Naive B cell (primary cell): ENCODE results near the gene PREX1. TPM values are rescaled to one million over a fixed set of nuclear protein-coding genes. Genes with fewer than 3 reads are reported as not detected.
A peak's percentile ranks its signal among the peaks of the same experiment; 100 is the strongest.

Experiments used
- ATAC-seq, 2 donors: fragments of 150-1000 bp; cut with Tn5 transposase; 2 replicates each; pipeline ENCODE4 v1.10.0; 2021; ENCODE audit warnings: low read depth in 2 of 2, mild to moderate bottlenecking in 2 of 2, moderate library complexity in 2 of 2
- DNase-seq: peaks from one replicate; pipeline ENCODE4 v3.0.0; 2022
- H3K27ac Mint-ChIP-seq, 6 donors: one replicate each; pipeline ENCODE4 v1.8.0; 2020 to 2022; ENCODE audit warnings: mild to moderate bottlenecking in 6 of 6, mixed read lengths in 6 of 6, moderate library complexity in 5 of 6, inconsistent platforms in 2 of 6
- H3K27me3 Mint-ChIP-seq, 3 donors: one replicate each; pipeline ENCODE4 v1.8.0; 2021 to 2022; ENCODE audit warnings: mixed read lengths in 3 of 3, mild to moderate bottlenecking in 1 of 3
- H3K36me3 Mint-ChIP-seq, 2 donors: one replicate each; pipeline ENCODE4 v1.8.0; 2020 to 2022; ENCODE audit warnings: mixed read lengths in 2 of 2, inconsistent platforms in 1 of 2, mild to moderate bottlenecking in 1 of 2
- H3K4me1 Mint-ChIP-seq, 3 donors: one replicate each; pipeline ENCODE4 v1.8.0; 2020 to 2022; ENCODE audit warnings: mixed read lengths in 3 of 3, inconsistent platforms in 1 of 3, mild to moderate bottlenecking in 1 of 3, moderate library complexity in 1 of 3
- H3K4me3 Mint-ChIP-seq, 8 donors: one replicate each; pipeline ENCODE4 v1.8.0; 2020 to 2022; ENCODE audit warnings: mild to moderate bottlenecking in 8 of 8, mixed read lengths in 8 of 8, moderate library complexity in 8 of 8, inconsistent platforms in 2 of 8
- H3K9me3 Mint-ChIP-seq, 7 donors: one replicate each; pipeline ENCODE4 v1.8.0; 2020 to 2022; ENCODE audit warnings: mixed read lengths in 7 of 7, mild to moderate bottlenecking in 5 of 7, inconsistent platforms in 2 of 7, moderate library complexity in 1 of 7
- polyA plus RNA-seq, 6 donors: library from polyadenylated mRNA; unstranded; fragments of 300-500 nt; fragmentation: Illumina TruSeq; gene quantifications; one replicate each; pipeline ENCODE4 v1.2.3, GENCODE V29; 2021; ENCODE audit warnings: low read depth in 6 of 6

PREX1 gene
- polyA plus RNA-seq, 6 donors from 2014 or later = 13.3 to 37.5 (median 17.1) TPM

DNA sequence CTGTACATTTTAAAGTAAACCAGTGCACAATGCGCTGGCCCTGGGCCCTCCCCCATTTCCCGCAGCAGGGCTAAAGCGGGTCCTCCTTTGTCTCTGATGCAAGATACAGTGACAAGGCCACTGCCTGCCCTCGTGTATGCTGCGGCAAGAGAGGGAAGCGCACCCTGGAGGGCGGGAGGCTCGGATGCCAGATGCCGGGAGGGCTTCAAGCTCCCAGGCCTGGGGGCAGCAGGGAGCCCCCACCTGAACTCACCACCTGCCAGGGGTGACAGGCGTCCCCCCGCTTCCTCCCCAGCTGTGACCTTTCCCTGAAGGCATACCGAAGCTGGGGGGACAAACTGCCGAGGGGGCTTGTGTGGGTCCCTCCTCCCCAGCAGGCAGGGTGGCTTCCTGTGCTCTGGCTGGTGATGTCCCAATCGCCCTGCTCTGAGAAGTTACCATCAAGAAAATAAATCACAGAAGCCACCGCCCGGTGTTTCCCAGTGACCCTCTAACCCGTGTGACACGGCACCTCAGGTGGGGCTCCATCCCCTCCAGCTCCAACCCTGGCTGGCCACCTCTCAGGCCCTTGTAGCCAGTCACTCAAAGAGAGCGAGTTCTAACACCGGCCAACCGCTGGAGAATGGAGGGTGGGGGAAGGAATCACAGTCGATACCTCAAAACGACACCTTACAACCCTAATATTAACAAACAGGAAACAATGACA is 203.3 kb downstream of the PREX1 start:
- Mint-ChIP-seq H3K9me3 (no peaks in the 10 kb centered on the region), H3K4me1 (peaks cover 6 to 14% (median 9%) of the 10 kb centered on the region in 3 donors), H3K36me3 (peaks cover 3 to 22% of the 10 kb centered on the region in 2 donors), H3K27me3 (peaks cover 0 to 11% (median 0%) of the 10 kb centered on the region in 3 donors), H3K4me3 (no peak overlapping the region), H3K27ac (peak overlapping the region in 2 of 6 donors; percentile 36 to 74)
- DNase-seq (no peak), ATAC-seq (no peak)

DNA sequence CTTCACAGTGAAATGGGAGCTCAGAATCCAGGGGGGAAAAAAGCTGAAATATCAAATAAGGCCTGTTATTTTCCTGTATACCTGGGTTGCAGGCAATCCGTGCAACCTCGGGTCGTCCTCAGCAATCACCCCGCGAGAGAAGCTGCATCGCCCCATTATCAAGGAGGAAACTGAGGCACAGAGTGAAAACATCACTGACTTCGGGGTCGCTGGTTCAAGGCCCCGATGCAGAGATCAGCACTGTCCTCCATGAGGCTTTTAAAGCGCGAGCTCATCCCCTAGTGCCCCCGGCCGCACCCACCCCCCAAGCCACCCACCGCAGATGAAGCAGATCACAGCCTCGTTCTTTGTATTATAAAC is 203.9 kb downstream of the PREX1 start:
- H3K27me3 Mint-ChIP-seq = peaks cover 0 to 13% (median 0%) of the 10 kb centered on the region in 3 donors
- peaks cover 6 to 14% (median 9%) of the 10 kb centered on the region in 3 donors for H3K4me1 Mint-ChIP-seq
- H3K27ac Mint-ChIP-seq = no peak overlapping the region
- H3K9me3 Mint-ChIP-seq = no peaks in the 10 kb centered on the region
- no peak for ATAC-seq
- no peak for DNase-seq
- H3K4me3 Mint-ChIP-seq = no peak overlapping the region
- peaks cover 0 to 20% of the 10 kb centered on the region in 2 donors for H3K36me3 Mint-ChIP-seq

DNA sequence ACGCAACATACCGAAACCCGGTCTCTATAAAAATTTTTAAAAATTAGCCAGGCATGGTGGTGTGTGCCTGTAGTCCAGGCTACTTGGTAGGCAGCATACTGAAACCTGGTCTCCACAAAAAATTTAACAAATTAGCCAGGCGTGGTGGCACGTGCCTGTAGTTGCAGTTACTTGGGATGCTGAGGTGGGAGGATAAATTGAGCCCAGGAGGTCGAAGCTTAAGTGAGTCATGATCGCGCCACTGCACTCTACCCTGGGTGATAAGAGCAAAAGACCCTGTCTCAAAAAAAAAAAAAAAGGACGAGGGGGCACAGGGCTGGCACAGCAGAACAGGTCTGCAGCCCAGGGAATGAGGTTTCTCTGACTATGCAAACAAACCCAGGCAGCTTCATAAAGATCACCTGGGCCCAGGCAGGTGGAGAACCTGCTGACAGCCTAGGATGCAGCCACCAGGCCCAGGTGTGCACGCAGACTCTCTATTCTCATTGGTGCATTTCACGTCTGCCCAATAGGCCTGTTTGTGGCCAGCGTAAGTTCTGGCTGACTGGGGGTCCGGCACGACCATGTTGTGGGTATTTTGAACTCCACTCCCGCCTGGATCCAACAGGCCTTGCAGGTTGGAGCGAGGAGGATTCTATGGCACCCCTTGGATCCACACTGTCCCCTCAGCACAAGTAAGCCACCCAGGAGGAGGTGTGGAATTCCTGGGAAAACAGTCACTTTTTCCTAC is 204.5 kb downstream of the PREX1 start:
- peaks cover 6 to 14% (median 9%) of the 10 kb centered on the region in 3 donors for H3K4me1 Mint-ChIP-seq
- no peaks in the 10 kb centered on the region for H3K9me3 Mint-ChIP-seq
- no peak for ATAC-seq
- peaks cover 0 to 15% of the 10 kb centered on the region in 2 donors for H3K36me3 Mint-ChIP-seq
- peak overlapping the region in 1 of 6 donors; percentile 79 for H3K27ac Mint-ChIP-seq
- H3K27me3 Mint-ChIP-seq = peaks cover 0 to 13% (median 0%) of the 10 kb centered on the region in 3 donors
- H3K4me3 Mint-ChIP-seq = no peak overlapping the region
- no peak for DNase-seq

DNA sequence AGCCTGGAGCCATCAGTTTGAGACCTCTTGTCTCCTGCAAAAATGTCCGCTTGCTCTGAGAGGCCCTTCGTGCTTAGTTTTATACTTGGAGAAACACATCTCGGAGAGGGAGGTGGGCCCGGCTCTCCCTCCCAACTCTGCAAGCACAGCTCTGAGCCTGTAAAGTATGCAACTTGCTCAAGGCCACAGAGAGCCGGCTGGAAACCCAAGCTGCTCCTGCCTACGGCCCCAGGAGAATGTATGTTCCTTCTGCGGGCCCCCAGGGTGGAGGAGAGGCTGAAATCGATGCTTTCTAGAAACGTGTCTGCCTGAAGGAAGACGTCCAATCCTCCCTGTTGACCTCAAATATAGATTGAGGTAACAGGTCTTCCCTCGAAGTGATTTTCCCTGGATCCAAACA is 205.4 kb downstream of the PREX1 start:
- DNase-seq (no peak), ATAC-seq (no peak)
- H3K9me3 Mint-ChIP-seq = no peaks in the 10 kb centered on the region
- peaks cover 6 to 14% (median 9%) of the 10 kb centered on the region in 3 donors for H3K4me1 Mint-ChIP-seq
- H3K4me3 Mint-ChIP-seq = no peak overlapping the region
- peaks cover 0 to 13% (median 0%) of the 10 kb centered on the region in 3 donors for H3K27me3 Mint-ChIP-seq
- H3K36me3 Mint-ChIP-seq = peaks cover 0 to 12% of the 10 kb centered on the region in 2 donors
- peak overlapping the region in 4 of 6 donors; percentile 16 to 87 (median 82) for H3K27ac Mint-ChIP-seq

DNA sequence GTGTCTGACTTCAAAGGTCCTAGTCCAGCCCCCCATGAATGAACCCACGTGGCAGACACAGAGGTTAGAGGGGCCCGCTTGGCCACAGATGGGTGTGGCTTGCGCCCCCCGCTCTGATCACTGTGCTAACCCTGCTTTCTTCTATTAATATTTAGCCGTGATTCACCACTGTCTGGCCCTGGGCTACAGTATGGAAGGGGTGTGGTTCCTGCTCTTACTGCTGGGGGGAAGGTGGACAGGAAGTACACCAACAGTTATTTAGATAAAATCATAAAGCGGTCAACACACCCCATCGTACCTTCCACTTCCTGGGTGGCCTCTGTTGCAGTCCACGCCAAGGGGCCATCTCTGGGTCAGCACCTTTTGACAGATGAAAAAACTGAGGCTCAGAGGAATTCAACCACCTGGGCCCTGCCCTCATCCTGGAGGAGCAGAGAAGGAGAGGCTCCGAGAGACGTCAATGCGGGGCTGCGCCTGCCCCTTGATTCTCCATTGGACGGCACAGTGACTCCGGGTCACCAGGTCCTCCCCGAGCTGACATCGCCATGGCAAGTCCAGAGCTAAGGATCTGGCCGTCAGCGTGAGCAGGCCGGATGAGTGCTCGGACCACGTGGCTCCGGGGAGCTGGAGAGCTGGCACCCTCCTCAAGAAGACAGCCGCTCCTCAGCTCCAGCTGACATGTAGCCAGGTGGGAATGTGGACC is 206.3 kb downstream of the PREX1 start:
- no peaks in the 10 kb centered on the region for H3K9me3 Mint-ChIP-seq
- DNase-seq (no peak), ATAC-seq (no peak)
- peaks cover 6 to 11% (median 9%) of the 10 kb centered on the region in 3 donors for H3K4me1 Mint-ChIP-seq
- peak overlapping the region in 1 of 8 donors; percentile 15 for H3K4me3 Mint-ChIP-seq
- peaks cover 0 to 3% of the 10 kb centered on the region in 2 donors for H3K36me3 Mint-ChIP-seq
- peaks cover 0 to 13% (median 0%) of the 10 kb centered on the region in 3 donors for H3K27me3 Mint-ChIP-seq
- H3K27ac Mint-ChIP-seq = peak overlapping the region in 4 of 6 donors; percentile 16 to 88 (median 83)

DNA sequence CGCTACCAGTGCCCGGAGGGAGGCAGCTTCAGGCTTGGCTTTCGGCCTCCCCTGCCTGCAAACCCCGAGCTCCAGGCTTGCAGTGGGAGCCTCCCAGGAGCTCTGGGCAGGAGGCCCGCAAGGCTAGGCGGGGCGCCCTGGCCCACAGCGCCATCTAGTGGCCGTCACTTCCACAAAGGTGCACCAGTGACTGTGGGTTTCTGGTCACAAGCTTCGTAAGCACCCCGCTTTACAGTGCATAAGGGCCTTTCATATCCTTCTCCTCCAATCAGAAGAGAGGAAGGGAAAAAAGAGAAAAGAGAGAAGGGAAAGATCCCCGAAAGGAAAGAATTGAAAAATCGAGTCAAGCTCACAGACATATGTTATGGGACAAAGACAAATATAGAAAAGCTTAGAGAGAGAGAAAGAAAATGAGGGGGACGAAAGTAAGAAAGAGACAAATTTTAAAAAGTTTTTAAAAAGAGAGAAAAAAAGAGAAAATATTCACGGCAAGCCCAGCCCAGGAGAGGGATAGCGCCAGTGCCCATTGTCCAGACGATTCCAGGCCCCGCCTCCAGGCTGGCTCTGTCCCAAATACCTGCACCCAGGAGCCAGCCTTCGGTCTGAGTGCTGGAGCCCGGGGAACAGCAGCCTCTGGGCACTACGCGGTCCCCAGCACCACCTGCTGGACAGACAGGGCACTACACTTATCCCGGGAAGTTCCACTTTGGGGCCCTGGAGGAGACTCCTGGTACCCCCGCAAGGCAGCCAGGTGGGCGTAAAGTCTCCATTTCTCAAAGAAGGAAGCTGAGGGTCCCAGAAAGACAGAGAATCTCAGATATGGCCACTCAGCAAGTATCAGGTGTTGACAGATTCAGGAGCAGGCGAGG is 207.1 kb downstream of the PREX1 start:
- peaks cover 6 to 10% (median 9%) of the 10 kb centered on the region in 3 donors for H3K4me1 Mint-ChIP-seq
- H3K27me3 Mint-ChIP-seq = peaks cover 0 to 13% (median 0%) of the 10 kb centered on the region in 3 donors
- DNase-seq = peak; percentile 64
- no peaks in the 10 kb centered on the region for H3K36me3 Mint-ChIP-seq
- ATAC-seq = peak; percentile 87
- H3K9me3 Mint-ChIP-seq = no peaks in the 10 kb centered on the region
- peak overlapping the region in 3 of 6 donors; percentile 14 to 83 (median 76) for H3K27ac Mint-ChIP-seq
- peak overlapping the region in 7 of 8 donors; percentile 1 to 74 (median 59) for H3K4me3 Mint-ChIP-seq

DNA sequence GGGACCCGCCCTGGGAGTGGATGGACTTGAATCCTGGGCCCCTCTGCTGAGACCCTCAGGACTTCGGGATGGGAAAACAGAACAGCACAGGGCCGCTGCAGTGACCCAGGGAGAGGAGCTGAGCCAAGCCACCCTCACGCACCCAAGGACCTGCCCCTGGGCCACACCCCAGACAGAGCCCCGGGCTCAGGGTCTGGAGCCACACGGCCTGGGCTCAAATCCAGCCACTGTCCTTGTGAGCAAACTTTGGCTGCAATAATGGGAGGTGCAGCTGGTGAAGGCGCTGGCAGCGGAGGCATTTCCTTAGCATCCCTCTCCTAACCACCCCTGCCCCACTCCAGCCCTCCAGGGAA is 207.7 kb downstream of the PREX1 start:
- ATAC-seq (no peak), DNase-seq (no peak)
- H3K36me3 Mint-ChIP-seq = no peaks in the 10 kb centered on the region
- H3K27me3 Mint-ChIP-seq = peaks cover 0 to 13% (median 0%) of the 10 kb centered on the region in 3 donors
- peaks cover 6 to 10% (median 9%) of the 10 kb centered on the region in 3 donors for H3K4me1 Mint-ChIP-seq
- peak overlapping the region in 1 of 6 donors; percentile 14 for H3K27ac Mint-ChIP-seq
- no peaks in the 10 kb centered on the region for H3K9me3 Mint-ChIP-seq
- H3K4me3 Mint-ChIP-seq = no peak overlapping the region

DNA sequence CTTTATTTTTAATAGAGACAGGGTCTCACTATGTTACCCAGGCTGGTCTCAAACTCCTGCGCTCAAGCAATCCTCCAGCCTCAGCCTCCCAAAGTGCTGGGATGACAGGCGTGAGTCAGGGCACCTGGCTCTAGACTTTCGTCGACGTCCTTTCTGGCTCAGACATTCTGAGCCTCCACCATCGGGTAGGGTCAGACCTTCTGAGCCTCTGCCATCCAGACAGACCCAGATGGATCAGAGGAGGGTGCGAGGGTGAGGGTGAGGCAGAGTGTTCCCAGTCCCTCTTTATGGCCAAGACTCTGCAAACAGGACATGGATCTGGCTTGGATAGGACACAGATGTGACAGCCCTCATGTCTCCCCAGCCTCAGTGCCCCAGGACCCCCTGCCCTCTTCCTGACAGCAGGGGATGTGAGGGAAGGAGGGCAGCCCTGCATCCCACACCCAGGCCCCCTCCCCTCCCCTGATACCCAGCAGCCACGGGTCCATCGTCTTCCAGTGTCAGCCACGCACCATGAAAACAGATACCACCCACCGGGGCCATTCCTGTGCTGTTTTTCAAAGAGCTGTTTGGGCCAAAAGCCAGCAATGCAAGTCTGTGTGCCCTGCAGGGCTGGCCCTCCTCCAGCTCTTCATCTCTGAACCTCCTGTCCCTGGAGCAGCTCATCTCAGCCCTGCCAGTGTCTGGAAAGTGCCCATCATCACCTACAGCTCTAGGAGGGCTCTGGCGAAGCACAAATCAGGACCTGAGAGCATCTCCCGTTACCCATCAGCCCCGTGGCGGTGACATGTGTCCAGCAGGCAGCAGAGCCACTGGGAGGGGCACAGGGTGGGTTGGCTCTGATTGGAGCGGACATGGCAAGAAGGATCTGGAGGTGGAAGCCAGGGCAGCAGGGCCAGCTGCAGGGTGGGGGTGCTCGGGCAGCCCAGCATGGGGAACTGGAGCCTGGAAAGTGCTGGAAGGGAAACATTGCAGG is 208.4 kb downstream of the PREX1 start:
- no peak for DNase-seq
- H3K9me3 Mint-ChIP-seq = no peaks in the 10 kb centered on the region
- no peaks in the 10 kb centered on the region for H3K36me3 Mint-ChIP-seq
- no peak for ATAC-seq
- peak overlapping the region in 1 of 6 donors; percentile 63 for H3K27ac Mint-ChIP-seq
- peaks cover 6 to 10% (median 9%) of the 10 kb centered on the region in 3 donors for H3K4me1 Mint-ChIP-seq
- H3K4me3 Mint-ChIP-seq = peak overlapping the region in 1 of 8 donors; percentile 33
- peaks cover 0 to 13% (median 0%) of the 10 kb centered on the region in 3 donors for H3K27me3 Mint-ChIP-seq

DNA sequence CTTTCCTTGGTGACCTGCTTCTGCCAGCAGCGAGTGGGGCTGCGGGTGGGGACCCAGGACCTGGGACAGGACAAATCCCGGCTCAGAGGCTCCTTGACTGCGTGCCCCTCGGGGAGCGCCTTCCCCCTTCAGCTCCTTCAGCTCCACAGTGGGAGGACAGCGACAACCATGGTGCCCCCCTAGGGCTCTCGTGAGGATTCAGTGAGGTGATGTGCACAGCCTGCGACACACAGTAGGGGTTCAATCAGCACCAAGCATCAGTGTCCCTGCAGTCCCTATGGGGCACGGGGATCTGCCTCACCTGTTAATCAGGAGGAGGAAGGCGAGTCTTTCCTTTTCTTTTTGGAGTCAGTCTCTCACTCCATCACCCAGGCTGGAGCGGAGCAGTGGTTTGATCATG is 209.2 kb downstream of the PREX1 start:
- Mint-ChIP-seq H3K9me3 (no peaks in the 10 kb centered on the region), H3K4me1 (peaks cover 6 to 10% (median 9%) of the 10 kb centered on the region in 3 donors), H3K27ac (no peak overlapping the region), H3K4me3 (no peak overlapping the region), H3K36me3 (no peaks in the 10 kb centered on the region), H3K27me3 (peaks cover 0 to 16% (median 0%) of the 10 kb centered on the region in 3 donors)
- ATAC-seq = no peak
- no peak for DNase-seq

DNA sequence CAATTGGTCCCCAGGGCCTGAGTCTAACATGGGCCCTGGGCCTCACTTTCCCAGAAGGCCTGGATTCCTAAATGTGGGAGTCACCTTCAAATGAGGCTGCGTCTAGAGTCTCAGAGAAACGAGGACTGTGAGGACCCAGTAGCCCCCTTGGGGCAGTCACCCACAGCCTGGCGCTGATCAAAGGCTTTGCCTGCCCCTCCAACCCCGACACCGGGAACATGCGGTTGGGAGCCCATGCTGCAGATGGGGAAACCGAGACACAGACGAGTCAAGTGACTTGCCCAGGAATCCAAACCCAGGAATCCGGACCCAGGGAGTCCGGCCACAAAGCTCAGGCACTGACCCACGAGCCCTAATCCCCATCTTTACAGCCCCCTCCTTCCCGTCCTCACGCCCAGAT is 209.7 kb downstream of the PREX1 start:
- Mint-ChIP-seq H3K36me3 (no peaks in the 10 kb centered on the region), H3K9me3 (no peaks in the 10 kb centered on the region), H3K27ac (no peak overlapping the region), H3K27me3 (peaks cover 0 to 19% (median 0%) of the 10 kb centered on the region in 3 donors), H3K4me1 (peaks cover 6 to 10% (median 9%) of the 10 kb centered on the region in 3 donors), H3K4me3 (no peak overlapping the region)
- no peak for DNase-seq
- no peak for ATAC-seq

DNA sequence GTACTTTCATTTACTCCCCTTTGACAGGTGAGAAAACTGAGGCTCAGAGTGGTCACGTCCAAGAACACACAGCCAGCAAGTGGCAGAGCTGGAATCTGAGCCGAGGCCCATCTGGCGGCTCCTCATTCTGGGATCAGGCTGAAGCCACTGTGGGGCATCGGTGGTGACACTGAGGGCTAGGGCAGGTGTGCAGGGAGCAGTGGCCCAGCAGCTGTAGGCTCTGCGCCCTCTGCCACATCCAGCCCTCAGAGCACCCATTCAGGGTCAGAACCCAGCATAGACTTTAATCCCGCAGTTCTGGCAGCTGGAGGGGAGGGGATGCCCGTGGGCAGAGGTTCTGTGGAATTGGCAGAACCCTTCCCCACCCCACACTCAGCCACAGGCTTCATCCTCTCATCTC is 210.3 kb downstream of the PREX1 start:
- H3K9me3 Mint-ChIP-seq = no peaks in the 10 kb centered on the region
- no peak for ATAC-seq
- DNase-seq = no peak
- peaks cover 6 to 10% (median 9%) of the 10 kb centered on the region in 3 donors for H3K4me1 Mint-ChIP-seq
- H3K27ac Mint-ChIP-seq = no peak overlapping the region
- H3K36me3 Mint-ChIP-seq = no peaks in the 10 kb centered on the region
- H3K27me3 Mint-ChIP-seq = peaks cover 0 to 23% (median 4%) of the 10 kb centered on the region in 3 donors
- no peak overlapping the region for H3K4me3 Mint-ChIP-seq

DNA sequence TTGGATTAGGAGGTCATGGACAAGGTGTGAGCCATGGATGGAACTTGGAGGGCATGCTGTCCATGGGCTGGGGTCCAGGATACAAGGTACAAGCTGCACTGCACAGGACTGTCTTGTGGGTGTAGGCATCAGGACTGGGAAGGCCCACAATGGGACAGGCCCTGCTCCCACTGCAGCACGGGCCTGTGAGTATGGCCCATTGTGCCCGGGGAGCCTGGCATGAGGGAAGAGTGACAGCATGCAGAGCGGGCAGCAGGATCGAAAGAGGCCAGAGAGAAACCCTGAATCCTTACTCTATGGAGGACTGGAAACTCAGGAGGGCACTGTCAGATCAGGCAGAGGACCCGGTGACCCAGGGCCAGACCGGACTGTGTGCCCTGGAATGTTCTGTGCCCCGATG is 211.3 kb downstream of the PREX1 start:
- DNase-seq (no peak), ATAC-seq (no peak)
- H3K4me3 Mint-ChIP-seq = no peak overlapping the region
- no peak overlapping the region for H3K27ac Mint-ChIP-seq
- H3K36me3 Mint-ChIP-seq = no peaks in the 10 kb centered on the region
- peaks cover 6 to 10% (median 9%) of the 10 kb centered on the region in 3 donors for H3K4me1 Mint-ChIP-seq
- peaks cover 0 to 24% (median 6%) of the 10 kb centered on the region in 3 donors for H3K27me3 Mint-ChIP-seq
- H3K9me3 Mint-ChIP-seq = no peaks in the 10 kb centered on the region
